HepG2 (cell line): ENCODE measurements around the gene MSANTD4. TPM values are rescaled to one million over a fixed set of nuclear protein-coding genes. Genes with fewer than 3 reads are reported as not detected.
A peak's percentile ranks its signal among the peaks of the same experiment; 100 is the strongest.

Source experiments
- ARHGAP35 ChIP-seq: sonication (generic); formaldehyde crosslinking; IDR thresholded peaks from 2 replicates; pipeline ENCODE4 v1.9.0; 2022; ENCODE audit warnings: mild to moderate bottlenecking, inconsistent platforms, moderate library complexity, missing genetic modification reagents, borderline replicate concordance
- ERF ChIP-seq: IDR thresholded peaks from 2 replicates; pipeline ENCODE4 v1.6.1; 2018; ENCODE audit warnings: missing biosample characterization, missing genetic modification reagents
- FOXM1 ChIP-seq: sonication (generic); formaldehyde crosslinking; IDR thresholded peaks from 2 replicates; pipeline ENCODE4 v1.5.0; 2020; ENCODE audit warnings: missing genetic modification reagents
- GLI4 ChIP-seq: sonication (generic); formaldehyde crosslinking; IDR thresholded peaks from 2 replicates; pipeline ENCODE4 v1.5.1; 2020; ENCODE audit warnings: missing genetic modification reagents, mild to moderate bottlenecking, moderate library complexity, borderline replicate concordance
- GMEB2 ChIP-seq: IDR thresholded peaks from 2 replicates; pipeline ENCODE4 v1.6.1; 2016; ENCODE audit warnings: missing biosample characterization, missing genetic modification reagents, low read depth
- HINFP ChIP-seq: sonication (generic); formaldehyde crosslinking; IDR thresholded peaks from 2 replicates; pipeline ENCODE4 v1.4.0; 2020; ENCODE audit warnings: low read depth, mild to moderate bottlenecking, missing genetic modification reagents
- KDM5A ChIP-seq: fragments of 200-600 bp; sonication (generic); IDR thresholded peaks from 2 replicates; pipeline ENCODE4 v1.7.0; 2018; ENCODE audit warnings: antibody characterized with exemption, mild to moderate bottlenecking, low read length, borderline replicate concordance
- KLF11 ChIP-seq: IDR thresholded peaks from 2 replicates; pipeline ENCODE4 v1.6.1; 2016; ENCODE audit warnings: missing compliant biosample characterization
- NFATC3 ChIP-seq: sonication (generic); formaldehyde crosslinking; IDR thresholded peaks from 2 replicates; pipeline ENCODE4 v1.5.1; 2020; ENCODE audit warnings: mild to moderate bottlenecking, missing genetic modification reagents
- NFKB2 ChIP-seq: sonication (generic); formaldehyde crosslinking; IDR thresholded peaks from 2 replicates; pipeline ENCODE4 v1.4.0; 2020; ENCODE audit warnings: missing genetic modification reagents, borderline replicate concordance
- NFRKB ChIP-seq: fragments of 450-650 bp; IDR thresholded peaks from 2 replicates; pipeline ENCODE4 v1.6.1; 2017
- NR2F1 ChIP-seq, 2 experiments: fragments of 450-650 bp in 1 of 2; formaldehyde crosslinking in 1 of 2; IDR thresholded peaks; 2 replicates each; pipeline versions ENCODE4 v1.5.0 to v1.6.1; 2016 to 2020; ENCODE audit warnings: mild to moderate bottlenecking in 1 of 2, missing compliant biosample characterization in 1 of 2, missing genetic modification reagents in 1 of 2, moderate library complexity in 1 of 2
- SMARCE1 ChIP-seq: fragments of 450-650 bp; IDR thresholded peaks from 2 replicates; pipeline ENCODE4 v1.6.1; 2017; ENCODE audit warnings: borderline replicate concordance
- U2AF2 ChIP-seq: fragments of 200-400 bp; formaldehyde crosslinking; IDR thresholded peaks from 2 replicates; pipeline ENCODE4 v1.6.1; 2017; ENCODE audit warnings: low read depth, mild to moderate bottlenecking, low read length
- ZFAT ChIP-seq: sonication (generic); formaldehyde crosslinking; conservative IDR thresholded peaks from 2 replicates; pipeline ENCODE4 v1.8.1; 2023; ENCODE audit warnings: missing genetic modification reagents, inconsistent platforms
- ZNF205 ChIP-seq: IDR thresholded peaks from 2 replicates; pipeline ENCODE4 v1.6.1; 2018; ENCODE audit warnings: missing biosample characterization, missing genetic modification reagents
- ZNF430 ChIP-seq: sonication (generic); formaldehyde crosslinking; IDR thresholded peaks from 2 replicates; pipeline ENCODE4 v1.9.0; 2021; ENCODE audit warnings: mild to moderate bottlenecking, missing genetic modification reagents
- ZNF543 ChIP-seq: sonication (generic); formaldehyde crosslinking; IDR thresholded peaks from 2 replicates; pipeline ENCODE4 v1.4.0; 2020; ENCODE audit warnings: mild to moderate bottlenecking, missing genetic modification reagents
- ZNF557 ChIP-seq: sonication (generic); formaldehyde crosslinking; IDR thresholded peaks from 2 replicates; pipeline ENCODE4 v1.4.0; 2020; ENCODE audit warnings: missing genetic modification reagents
- ZNF678 ChIP-seq: sonication (generic); formaldehyde crosslinking; IDR thresholded peaks from 2 replicates; pipeline ENCODE4 v1.4.0; 2020; ENCODE audit warnings: mild to moderate bottlenecking, missing genetic modification reagents
- ZSCAN12 ChIP-seq: sonication (generic); formaldehyde crosslinking; IDR thresholded peaks from 2 replicates; pipeline ENCODE4 v1.9.0; 2021; ENCODE audit warnings: mild to moderate bottlenecking, missing genetic modification reagents
- polyA plus RNA-seq, 8 experiments: library from polyadenylated mRNA; depleted of rRNA in 3 of 8; stranded (reverse) in 7 of 8; unstranded in 1 of 8; fragments of >200 nt; fragmentation: Illumina TruSeq in 4 of 8; extraction: Trizol in 4 of 8; gene quantifications; 2 replicates each; pipeline versions ENCODE4 v1.2.1 to v1.2.3, GENCODE V29; 2011 to 2016; ENCODE audit warnings: low read depth in 4 of 8, missing spikeins in 1 of 8, mixed read lengths in 1 of 8; ENCODE audit not compliant: insufficient read depth in 1 of 8
- total RNA-seq, 5 experiments: library from RNA; depleted of rRNA; stranded (reverse); fragments of >200 nt; fragmentation: Illumina TruSeq; extraction: Trizol; gene quantifications; 2 replicates each; pipeline ENCODE4 v1.2.3, GENCODE V29; 2016; ENCODE audit warnings: low read depth in 1 of 5
- TF ChIP-seq, protein P1 (sequence below): sonication (generic); formaldehyde crosslinking; IDR thresholded peaks from 2 replicates; pipeline ENCODE4 v1.4.0; 2020; ENCODE audit warnings: mild to moderate bottlenecking, missing genetic modification reagents, borderline replicate concordance
- TF ChIP-seq, protein P2 (sequence below): IDR thresholded peaks from 2 replicates; pipeline ENCODE4 v1.6.1; 2012; ENCODE audit warnings: inconsistent platforms

MSANTD4 gene
- total and polyA plus RNA-seq, 2 of the 13 experiments (the other 11 are each of a cell fraction or from before 2014, with no cell fraction given): 4.4 to 15.7 TPM

- TF ChIP-seq SMARCE1 (no peak), NFKB2 (CRISPR knock-in tag) (0 out of 2 replicates have a peak, but pooled peaks have one; percentile 34), KLF11 (CRISPR knock-in tag) (no peak), ERF (CRISPR knock-in tag) (0 out of 2 replicates have a peak, but pooled peaks have one; percentile 40), KDM5A (peak; percentile 69; the same call in 1 of the 2 replicates), ZNF678 (CRISPR knock-in tag) (0 out of 2 replicates have a peak, but pooled peaks have one; percentile 39), ZNF205 (CRISPR knock-in tag) (no peak), ZSCAN12 (CRISPR knock-in tag) (no peak), ZNF557 (CRISPR knock-in tag) (no peak), HINFP (CRISPR knock-in tag) (no peak), NR2F1 (CRISPR knock-in tag; IDR thresholded peaks at IDR 0.05) (peak; percentile 75 to 91), ZFAT (CRISPR knock-in tag) (no peak), ZNF430 (CRISPR knock-in tag) (no peak), FOXM1 (CRISPR knock-in tag) (no peak), NFATC3 (CRISPR knock-in tag) (no peak), GLI4 (peak; percentile 53; the same call in 1 of the 2 replicates), U2AF2 (no peak), ZNF543 (CRISPR knock-in tag) (0 out of 2 replicates have a peak, but pooled peaks have one; percentile 43), GMEB2 (no peak), NFRKB (no peak), ARHGAP35 (no peak)
- TF ChIP-seq, protein P1, sequence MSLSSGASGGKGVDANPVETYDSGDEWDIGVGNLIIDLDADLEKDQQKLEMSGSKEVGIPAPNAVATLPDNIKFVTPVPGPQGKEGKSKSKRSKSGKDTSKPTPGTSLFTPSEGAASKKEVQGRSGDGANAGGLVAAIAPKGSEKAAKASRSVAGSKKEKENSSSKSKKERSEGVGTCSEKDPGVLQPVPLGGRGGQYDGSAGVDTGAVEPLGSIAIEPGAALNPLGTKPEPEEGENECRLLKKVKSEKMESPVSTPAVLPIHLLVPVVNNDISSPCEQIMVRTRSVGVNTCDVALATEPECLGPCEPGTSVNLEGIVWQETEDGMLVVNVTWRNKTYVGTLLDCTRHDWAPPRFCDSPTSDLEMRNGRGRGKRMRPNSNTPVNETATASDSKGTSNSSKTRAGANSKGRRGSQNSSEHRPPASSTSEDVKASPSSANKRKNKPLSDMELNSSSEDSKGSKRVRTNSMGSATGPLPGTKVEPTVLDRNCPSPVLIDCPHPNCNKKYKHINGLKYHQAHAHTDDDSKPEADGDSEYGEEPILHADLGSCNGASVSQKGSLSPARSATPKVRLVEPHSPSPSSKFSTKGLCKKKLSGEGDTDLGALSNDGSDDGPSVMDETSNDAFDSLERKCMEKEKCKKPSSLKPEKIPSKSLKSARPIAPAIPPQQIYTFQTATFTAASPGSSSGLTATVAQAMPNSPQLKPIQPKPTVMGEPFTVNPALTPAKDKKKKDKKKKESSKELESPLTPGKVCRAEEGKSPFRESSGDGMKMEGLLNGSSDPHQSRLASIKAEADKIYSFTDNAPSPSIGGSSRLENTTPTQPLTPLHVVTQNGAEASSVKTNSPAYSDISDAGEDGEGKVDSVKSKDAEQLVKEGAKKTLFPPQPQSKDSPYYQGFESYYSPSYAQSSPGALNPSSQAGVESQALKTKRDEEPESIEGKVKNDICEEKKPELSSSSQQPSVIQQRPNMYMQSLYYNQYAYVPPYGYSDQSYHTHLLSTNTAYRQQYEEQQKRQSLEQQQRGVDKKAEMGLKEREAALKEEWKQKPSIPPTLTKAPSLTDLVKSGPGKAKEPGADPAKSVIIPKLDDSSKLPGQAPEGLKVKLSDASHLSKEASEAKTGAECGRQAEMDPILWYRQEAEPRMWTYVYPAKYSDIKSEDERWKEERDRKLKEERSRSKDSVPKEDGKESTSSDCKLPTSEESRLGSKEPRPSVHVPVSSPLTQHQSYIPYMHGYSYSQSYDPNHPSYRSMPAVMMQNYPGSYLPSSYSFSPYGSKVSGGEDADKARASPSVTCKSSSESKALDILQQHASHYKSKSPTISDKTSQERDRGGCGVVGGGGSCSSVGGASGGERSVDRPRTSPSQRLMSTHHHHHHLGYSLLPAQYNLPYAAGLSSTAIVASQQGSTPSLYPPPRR (CRISPR knock-in tag): 0 out of 2 replicates have a peak, but pooled peaks have one; percentile 19
- TF ChIP-seq, protein P2, sequence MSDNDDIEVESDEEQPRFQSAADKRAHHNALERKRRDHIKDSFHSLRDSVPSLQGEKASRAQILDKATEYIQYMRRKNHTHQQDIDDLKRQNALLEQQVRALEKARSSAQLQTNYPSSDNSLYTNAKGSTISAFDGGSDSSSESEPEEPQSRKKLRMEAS: 0 out of 2 replicates have a peak, but pooled peaks have one; percentile 25
These were observed at the start of gene MSANTD4 (continued) for GRCh38 chr11:106021967-106022794.
